Gastroesophageal sphincter (tissue), 3 donors: ENCODE measurements around the gene CNTNAP3B.
"Not testable (repeated sequence)": the region's sequence is repeated elsewhere in the genome, so short reads cannot be mapped to it uniquely, and the experiment has no call there.

Source experiments
- POLR2A ChIP-seq, 2 donors: fragments of 450-650 bp; IDR thresholded peaks; one replicate each; pipeline ENCODE4 v1.6.1; 2017; ENCODE audit warnings: antibody characterized with exemption in 2 of 2, mild to moderate bottlenecking in 2 of 2, moderate library complexity in 1 of 2
- TF ChIP-seq, protein P1 (sequence below), 4 experiments: fragments of 200-600 bp in 2 of 4; fragments of 450-650 bp in 2 of 4; sonication (generic) in 1 of 4; IDR thresholded peaks; one replicate each; pipeline ENCODE4 v1.5.1; 2017 to 2019; ENCODE audit warnings: antibody characterized with exemption in 4 of 4, mild to moderate bottlenecking in 2 of 4, moderate library complexity in 2 of 4

DNA sequence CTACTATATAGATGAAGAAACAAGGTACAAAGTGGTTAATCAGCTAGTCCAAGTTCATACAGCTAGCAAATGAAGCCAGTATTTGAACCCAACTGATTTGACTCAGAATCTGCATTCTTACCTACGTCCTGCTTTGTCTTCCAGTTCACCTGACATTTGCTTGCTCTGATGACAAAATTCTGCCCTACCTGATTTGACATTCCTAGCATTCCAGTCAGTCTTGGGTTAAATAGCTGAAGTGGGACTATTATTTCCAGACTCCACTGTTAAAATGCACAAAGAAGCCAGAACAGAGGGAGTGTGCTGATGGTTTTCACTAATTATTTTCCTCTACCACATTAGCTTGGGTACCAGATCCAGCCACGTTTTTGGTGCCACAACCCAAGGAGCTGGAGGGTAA is 78.5 kb downstream of the CNTNAP3B start:
- not testable (repeated sequence) for TF ChIP-seq POLR2A (IDR thresholded peaks at IDR 0.05)
- TF ChIP-seq, protein P1, sequence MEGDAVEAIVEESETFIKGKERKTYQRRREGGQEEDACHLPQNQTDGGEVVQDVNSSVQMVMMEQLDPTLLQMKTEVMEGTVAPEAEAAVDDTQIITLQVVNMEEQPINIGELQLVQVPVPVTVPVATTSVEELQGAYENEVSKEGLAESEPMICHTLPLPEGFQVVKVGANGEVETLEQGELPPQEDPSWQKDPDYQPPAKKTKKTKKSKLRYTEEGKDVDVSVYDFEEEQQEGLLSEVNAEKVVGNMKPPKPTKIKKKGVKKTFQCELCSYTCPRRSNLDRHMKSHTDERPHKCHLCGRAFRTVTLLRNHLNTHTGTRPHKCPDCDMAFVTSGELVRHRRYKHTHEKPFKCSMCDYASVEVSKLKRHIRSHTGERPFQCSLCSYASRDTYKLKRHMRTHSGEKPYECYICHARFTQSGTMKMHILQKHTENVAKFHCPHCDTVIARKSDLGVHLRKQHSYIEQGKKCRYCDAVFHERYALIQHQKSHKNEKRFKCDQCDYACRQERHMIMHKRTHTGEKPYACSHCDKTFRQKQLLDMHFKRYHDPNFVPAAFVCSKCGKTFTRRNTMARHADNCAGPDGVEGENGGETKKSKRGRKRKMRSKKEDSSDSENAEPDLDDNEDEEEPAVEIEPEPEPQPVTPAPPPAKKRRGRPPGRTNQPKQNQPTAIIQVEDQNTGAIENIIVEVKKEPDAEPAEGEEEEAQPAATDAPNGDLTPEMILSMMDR (IDR thresholded peaks at IDR 0.05), result not testable (repeated sequence)
